Body of pancreas (tissue), 4 donors: Measurements from ENCODE around the gene ZNF565. TPM values are rescaled to one million over a fixed set of nuclear protein-coding genes. Genes with fewer than 3 reads are reported as not detected.
"Not testable (repeated sequence)": the region's sequence is repeated elsewhere in the genome, so short reads cannot be mapped to it uniquely, and the experiment has no call there.

Experiments
- ATAC-seq: fragments of 150-250 bp; one replicate; pipeline ENCODE4 v1.9.1; 2016
- DNase-seq, 4 donors: peaks; one replicate each; pipeline ENCODE4 v3.0.0-alpha.2; 2019
- H3K27ac ChIP-seq, 4 donors: fragments of 200-600 bp; sonication (generic); 1 replicate in 3 of 4; 2 replicates in 1 of 4; pipeline versions ENCODE4 v1.5.1 to v1.6.1; 2016 to 2019; ENCODE audit warnings: mild to moderate bottlenecking in 1 of 4, mixed read lengths in 1 of 4, moderate library complexity in 1 of 4
- H3K27me3 ChIP-seq, 2 donors: fragments of 200-600 bp; sonication (generic); one replicate each; pipeline ENCODE4 v1.6.0; 2016; ENCODE audit warnings: mild to moderate bottlenecking in 1 of 2
- H3K36me3 ChIP-seq, 2 donors: fragments of 200-600 bp; sonication (generic); replicated peaks in 1 of 2; 2 replicates each; pipeline ENCODE4 v1.5.1; 2016; ENCODE audit warnings: low read depth in 2 of 2; ENCODE audit not compliant: insufficient read depth in 1 of 2
- H3K4me1 ChIP-seq: fragments of 200-600 bp; sonication (generic); one replicate; pipeline ENCODE4 v1.6.0; 2016
- H3K4me3 ChIP-seq, 2 donors: fragments of 200-600 bp; sonication (generic); 1 replicate in 1 of 2; 2 replicates in 1 of 2; pipeline ENCODE4 v1.5.1; 2016 to 2019
- H3K9me3 ChIP-seq, 3 donors: fragments of 200-600 bp; sonication (generic); 1 replicate in 2 of 3; 2 replicates in 1 of 3; pipeline ENCODE4 v1.5.1; 2016
- CTCF ChIP-seq, 7 experiments: fragments of 450-650 bp in 4 of 7; fragments of 200-600 bp in 3 of 7; sonication (generic) in 3 of 7; IDR thresholded peaks; one replicate each; pipeline ENCODE4 v1.5.1; 2016 to 2019; ENCODE audit warnings: antibody characterized with exemption in 7 of 7
- POLR2A ChIP-seq, 3 donors: fragments of 450-650 bp; IDR thresholded peaks; one replicate each; pipeline ENCODE4 v1.6.1; 2016; ENCODE audit warnings: antibody characterized with exemption in 3 of 3, mild to moderate bottlenecking in 2 of 3
- WGBS, 2 donors: methylation state at CpG; one replicate each; pipeline ENCODE4 v1.1.5; 2017; 5-methylcytosine and 5-hydroxymethylcytosine counted together
- intact Hi-C: fragments of 100-400 bp; cut with DNase I; formaldehyde crosslinking; loops from one replicate; pipeline ENCODE4 v1.15.1; 2023
- total RNA-seq, 2 donors: library from RNA; depleted of rRNA; stranded (reverse); fragments of >200 nt; gene quantifications; one replicate each; pipeline ENCODE4 v1.1.0, GENCODE V29; 2016

Gene ZNF565
- total RNA-seq, 2 donors from 2014 or later: 4.9 to 5.3 TPM

- no peak for ATAC-seq
- TF ChIP-seq POLR2A (IDR thresholded peaks at IDR 0.05) (no peak), CTCF (IDR thresholded peaks at IDR 0.05) (no peak)
- Histone ChIP-seq H3K36me3 (peaks cover 0 to 8% of the 10 kb centered on the region in 2 donors), H3K27ac (no peak overlapping the region), H3K4me1 (no peaks in the 10 kb centered on the region), H3K4me3 (no peak overlapping the region), H3K27me3 (no peaks in the 10 kb centered on the region), H3K9me3 (no peaks in the 10 kb centered on the region)
- intact Hi-C loops: no loop called here
- DNase-seq: no peak
- 84 to 85% methylated on average over 10 of the region's 10 CpGs for WGBS, 2 donors
These were observed 31.2 kb downstream of the ZNF565 start for GRCh38 chr19:36183245-36183628.

- ATAC-seq: no peak
- no peak overlapping the region for H3K27ac ChIP-seq
- no peaks in the 10 kb centered on the region for H3K4me1 ChIP-seq
- intact Hi-C loops: no loop called here
- no peaks in the 10 kb centered on the region for H3K27me3 ChIP-seq
- WGBS, 2 donors: 78 to 83% methylated on average over 17 of the region's 17 CpGs
- TF ChIP-seq CTCF (IDR thresholded peaks at IDR 0.05): no peak
- no peak for TF ChIP-seq POLR2A (IDR thresholded peaks at IDR 0.05)
- H3K9me3 ChIP-seq: no peaks in the 10 kb centered on the region
- no peak overlapping the region for H3K4me3 ChIP-seq
- DNase-seq: no peak
- H3K36me3 ChIP-seq: peaks cover 0 to 8% of the 10 kb centered on the region in 2 donors
These were observed 31.7 kb downstream of the ZNF565 start for GRCh38 chr19:36182612-36183244.

- 41 to 69% methylated on average over 2 of the region's 2 CpGs for WGBS, 2 donors
- H3K4me3 ChIP-seq, H3K27me3 ChIP-seq, H3K36me3 ChIP-seq, H3K27ac ChIP-seq, DNase-seq, H3K9me3 ChIP-seq, H3K4me1 ChIP-seq, ATAC-seq, intact Hi-C loops: not testable (repeated sequence)
These were observed 35.4 kb downstream of the ZNF565 start for GRCh38 chr19:36179077-36179476.

- H3K27ac ChIP-seq, H3K27me3 ChIP-seq, H3K4me3 ChIP-seq, H3K36me3 ChIP-seq, ATAC-seq, DNase-seq, H3K9me3 ChIP-seq: not testable (repeated sequence)
- H3K4me1 ChIP-seq: peaks cover 10% of the 10 kb centered on the region
- WGBS, 2 donors: 74 to 76% methylated on average over 7 to 8 of the region's 8 CpGs
- intact Hi-C loops: loop anchor here (5.0 kb wide), 1 partner anchor 52 kb away; no protein-coding TSS in a partner anchor
These were observed 40.6 kb downstream of the ZNF565 start for GRCh38 chr19:36173846-36174245.

DNA sequence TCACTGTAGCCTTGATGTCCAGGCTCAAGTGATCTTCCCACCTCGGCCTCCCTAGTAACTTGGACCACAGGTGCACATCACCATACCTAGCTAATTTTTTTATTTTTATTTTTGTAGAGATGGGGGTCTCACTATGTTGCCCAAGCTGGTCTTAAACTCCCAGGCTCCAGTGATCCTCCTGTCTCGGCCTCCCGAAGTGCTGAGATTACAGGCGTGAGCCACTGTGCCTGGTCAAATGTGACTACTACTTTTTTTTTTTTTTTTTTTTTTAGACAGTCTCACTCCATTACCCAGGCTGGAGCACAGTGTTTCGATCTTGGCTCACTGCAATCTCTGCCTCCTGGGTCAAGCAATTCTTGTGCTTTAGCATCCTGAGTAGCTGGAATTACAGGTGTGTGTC lies 41.6 kb downstream of the ZNF565 start:
- no peak for TF ChIP-seq CTCF (IDR thresholded peaks at IDR 0.05)
- no peak for TF ChIP-seq POLR2A (IDR thresholded peaks at IDR 0.05)
- intact Hi-C loops: loop anchor here (5.0 kb wide), 1 partner anchor 51 kb away; no protein-coding TSS in a partner anchor
- H3K27ac ChIP-seq: no peak overlapping the region
- H3K27me3 ChIP-seq: no peaks in the 10 kb centered on the region
- H3K36me3 ChIP-seq: no peaks in the 10 kb centered on the region
- no peak for DNase-seq
- H3K4me1 ChIP-seq: peaks cover 13% of the 10 kb centered on the region
- H3K9me3 ChIP-seq: no peaks in the 10 kb centered on the region
- 77 to 79% methylated on average over 5 of the region's 5 CpGs for WGBS, 2 donors
- ATAC-seq: no peak
- no peak overlapping the region for H3K4me3 ChIP-seq
